NCI-H146 (cell line): ENCODE measurements around the gene BTRC.

Experiments
- DNase-seq: peaks from one replicate; lab custom pipeline; 2025; lab: John Stamatoyannopoulos, UW

The BTRC gene

DNA sequence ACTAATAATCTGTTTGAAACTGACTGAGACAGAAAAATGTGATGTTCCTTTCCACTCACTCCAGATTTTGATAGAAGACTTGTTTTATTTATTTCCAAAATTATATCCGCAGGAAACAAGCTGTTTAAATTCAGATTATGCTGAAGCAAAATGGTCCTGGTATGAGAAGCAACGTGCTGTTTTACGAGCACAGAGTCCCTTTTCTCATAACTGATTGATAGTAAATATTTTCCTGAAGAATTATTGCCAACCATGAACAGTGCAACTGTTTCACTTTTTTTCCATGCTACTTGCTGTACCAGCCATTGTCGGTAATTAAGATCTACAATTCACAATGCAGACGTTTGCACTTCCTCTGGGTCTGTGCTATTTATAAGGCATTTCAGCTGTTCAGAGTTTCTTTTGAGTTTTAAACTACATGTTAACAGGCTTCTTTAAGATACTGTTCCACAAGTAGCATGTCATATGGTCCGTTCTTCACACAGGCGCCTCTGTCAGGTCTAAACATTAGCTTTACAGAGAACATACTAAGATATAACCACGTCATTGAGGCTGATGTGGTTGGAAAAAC lies 130.3 kb downstream of the BTRC start:
- DNase-seq = no peak

DNA sequence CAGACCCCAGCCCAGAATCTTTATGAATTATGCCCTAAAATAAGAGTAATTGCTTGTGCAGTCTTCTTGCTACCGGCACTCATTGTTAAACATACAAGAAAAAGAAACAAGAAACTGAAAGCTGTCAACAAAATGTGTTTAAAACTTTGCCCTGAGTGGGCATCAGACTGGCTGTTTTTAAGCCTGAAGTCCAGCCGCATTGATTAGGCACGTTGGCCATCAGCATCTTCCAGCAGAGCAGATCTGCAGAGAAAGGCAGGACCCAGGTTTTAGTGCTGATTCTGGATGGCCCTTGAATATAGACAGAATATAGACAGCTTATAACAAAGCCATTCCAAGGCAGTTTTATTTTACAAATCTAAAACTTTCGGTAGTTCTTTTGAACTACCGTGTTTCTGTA lies 131.2 kb downstream of the BTRC start:
- DNase-seq = no peak

DNA sequence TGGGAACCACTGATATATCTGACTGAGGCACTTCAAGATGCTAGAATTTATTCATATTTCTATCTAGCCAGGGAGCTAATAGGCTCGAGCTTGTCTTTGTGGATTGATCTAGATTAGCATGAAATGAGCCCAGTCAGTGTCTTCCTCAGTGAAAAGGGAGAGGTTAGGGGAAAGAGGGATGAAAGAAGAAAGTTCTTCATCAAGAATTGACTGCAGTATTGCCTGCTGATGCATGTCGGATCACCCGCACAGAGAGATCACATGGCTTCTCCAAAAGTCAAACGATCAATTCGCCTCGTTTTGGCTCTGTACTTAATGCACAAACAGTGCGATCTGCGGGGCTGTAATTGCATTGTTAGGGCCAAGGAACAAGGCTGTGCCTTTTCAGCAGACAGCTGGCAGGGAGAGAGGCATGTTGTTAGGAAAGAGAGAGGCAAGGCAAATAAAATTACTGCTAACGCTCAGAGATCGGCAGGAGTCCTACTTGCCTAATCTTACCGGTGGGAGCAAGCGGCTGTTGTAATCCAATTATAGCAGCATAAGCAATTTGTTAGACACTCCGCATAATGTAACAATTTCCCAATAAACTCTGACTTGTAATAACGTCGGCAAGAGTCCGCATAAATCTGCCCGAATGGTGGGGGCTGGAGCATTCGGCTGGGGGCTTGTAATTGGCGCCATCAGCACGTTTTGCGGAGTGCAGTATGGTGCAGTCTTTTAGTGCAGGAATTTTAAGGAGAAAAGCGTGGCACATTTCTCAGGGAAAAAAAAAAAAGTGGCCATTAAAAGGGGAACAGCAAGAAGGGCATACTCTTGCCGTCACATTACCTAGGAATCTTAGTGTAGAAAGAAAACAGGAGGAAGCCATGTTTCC lies 132.0 kb downstream of the BTRC start:
- DNase-seq = peak; percentile 61

DNA sequence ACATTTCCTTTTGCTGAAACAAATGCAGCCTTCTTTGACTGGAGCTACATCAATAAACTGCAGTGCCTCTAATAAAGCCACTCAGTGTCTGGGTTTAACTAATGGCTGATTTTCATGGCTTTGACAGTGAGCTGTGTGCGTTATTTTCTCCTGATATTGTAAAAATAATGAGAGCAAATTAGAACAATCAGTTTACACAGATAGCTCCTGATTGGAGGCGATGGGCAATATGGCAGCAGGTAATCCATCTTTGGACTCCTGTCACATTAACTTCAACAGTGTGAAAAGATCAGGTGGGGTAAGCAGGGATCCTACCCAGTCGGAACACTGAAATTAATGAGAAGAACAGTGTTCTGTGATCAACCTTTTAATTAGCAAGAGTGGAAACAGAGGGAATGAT lies 133.4 kb downstream of the BTRC start:
- DNase-seq = no peak

DNA sequence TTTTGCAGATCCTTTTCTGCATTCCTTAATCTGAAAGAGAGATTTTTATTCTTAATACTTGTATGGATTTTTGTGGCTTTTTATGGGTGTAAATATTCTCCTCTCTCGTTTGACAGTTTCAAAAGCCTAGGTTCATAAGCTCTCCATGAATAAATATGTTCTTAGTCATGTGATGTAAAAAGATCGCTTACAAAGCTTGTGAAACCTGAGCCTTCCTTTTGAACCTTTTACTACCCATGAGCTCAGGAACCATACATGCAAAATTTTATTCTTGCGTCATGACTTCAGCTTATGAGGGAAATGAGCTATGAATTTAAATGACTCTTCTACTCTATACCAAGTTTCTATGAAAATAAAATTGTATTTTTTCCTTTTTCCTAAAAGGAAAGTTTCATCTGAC lies 135.4 kb downstream of the BTRC start:
- peak; percentile 63 for DNase-seq

DNA sequence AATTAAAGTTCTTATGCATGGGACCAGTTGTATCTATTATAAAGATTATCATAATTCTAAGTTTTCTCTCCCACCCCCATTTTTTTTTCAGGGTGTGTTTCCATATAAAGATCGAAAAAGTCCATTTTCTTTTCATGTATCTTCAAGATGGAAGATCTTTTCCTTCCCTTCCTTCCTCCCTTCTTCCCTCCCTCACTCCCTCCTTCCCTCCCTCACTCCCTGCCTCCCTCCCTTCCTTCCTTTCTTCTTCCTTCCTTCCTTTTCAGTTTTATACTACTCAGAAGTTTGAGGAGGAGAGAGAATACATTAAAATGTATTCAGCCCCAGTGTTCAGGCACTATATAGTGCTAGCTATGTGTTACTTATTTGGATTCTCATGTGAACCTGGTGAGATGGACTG lies 136.1 kb downstream of the BTRC start:
- no peak for DNase-seq

DNA sequence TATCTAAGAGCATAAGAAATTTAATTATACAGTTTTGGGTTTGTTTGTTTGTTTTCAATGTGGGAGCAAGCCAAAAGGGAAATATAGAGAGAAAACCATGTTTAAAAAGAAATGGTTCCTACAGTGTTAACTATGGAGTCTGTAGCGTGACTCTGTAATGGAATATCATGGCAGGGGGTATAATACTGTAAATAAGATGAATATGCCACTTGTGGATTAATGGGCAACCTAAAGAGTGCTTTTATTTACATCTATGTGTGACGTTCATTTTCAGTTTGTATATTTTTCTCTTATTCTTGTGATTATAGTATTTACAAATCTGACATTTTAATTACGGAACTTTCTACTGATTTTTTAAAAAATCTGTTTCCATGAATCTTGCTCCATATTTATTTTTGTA lies 138.2 kb downstream of the BTRC start:
- peak; percentile 49 for DNase-seq

DNA sequence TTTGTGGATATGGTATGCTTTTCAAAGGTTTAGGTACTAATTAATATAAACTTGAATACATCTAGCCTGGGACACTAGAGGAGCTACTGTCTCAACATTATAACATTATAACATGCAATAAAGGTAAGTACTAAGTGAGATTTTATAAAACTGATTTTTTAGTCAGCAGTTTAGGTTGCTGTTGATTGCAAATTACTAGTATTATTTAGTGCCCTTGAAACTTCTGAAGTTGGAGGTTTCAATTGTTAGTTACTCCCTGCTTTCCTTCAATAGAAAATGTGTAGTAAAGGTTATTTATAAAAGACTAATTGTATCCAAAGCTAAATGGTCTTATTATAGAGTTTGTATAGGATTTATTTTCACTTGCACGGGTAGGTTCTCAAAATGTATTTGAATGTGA lies 138.8 kb downstream of the BTRC start:
- DNase-seq = no peak

DNA sequence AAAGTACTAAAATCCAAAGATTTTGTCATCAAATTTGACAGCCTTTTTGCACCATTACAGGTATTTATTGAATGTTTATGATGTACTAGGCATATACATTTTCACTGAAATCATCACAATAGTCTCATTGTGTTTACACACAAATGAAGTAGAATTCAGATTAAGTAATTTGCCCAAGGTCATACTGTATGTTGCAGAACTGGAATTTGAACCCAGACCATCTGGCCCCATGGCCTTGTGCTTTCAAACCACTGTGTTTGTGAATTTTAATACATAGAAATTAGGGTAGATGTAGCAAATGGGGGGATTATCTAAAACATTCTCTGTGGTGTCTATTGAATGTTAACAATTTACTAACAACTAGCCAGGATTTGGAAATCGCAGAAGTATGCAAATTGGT lies 139.3 kb downstream of the BTRC start:
- no peak for DNase-seq

DNA sequence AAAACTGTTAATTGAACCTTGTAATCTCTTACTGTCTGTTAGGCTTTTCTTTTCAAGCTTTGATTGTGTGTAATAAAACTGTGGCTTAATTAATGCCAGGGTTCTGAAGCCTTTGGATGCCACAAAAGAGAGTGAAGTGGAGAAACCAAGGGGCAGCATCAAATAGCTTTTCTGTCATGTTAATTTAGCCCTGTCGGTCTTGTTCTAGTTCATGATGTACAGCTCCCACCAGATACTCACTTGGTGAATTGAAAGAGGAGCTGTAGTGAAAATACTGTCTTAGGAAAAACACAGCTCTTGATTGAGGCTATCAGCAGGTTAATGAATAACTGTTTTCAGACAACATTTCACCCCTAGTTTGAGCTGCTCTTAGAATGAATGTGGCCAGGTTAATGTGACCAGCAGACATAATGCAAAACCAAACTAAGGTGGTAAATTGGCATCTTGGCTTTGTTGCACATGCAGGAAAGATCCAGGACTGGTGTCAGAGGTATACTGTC lies 139.9 kb downstream of the BTRC start:
- DNase-seq = no peak

DNA sequence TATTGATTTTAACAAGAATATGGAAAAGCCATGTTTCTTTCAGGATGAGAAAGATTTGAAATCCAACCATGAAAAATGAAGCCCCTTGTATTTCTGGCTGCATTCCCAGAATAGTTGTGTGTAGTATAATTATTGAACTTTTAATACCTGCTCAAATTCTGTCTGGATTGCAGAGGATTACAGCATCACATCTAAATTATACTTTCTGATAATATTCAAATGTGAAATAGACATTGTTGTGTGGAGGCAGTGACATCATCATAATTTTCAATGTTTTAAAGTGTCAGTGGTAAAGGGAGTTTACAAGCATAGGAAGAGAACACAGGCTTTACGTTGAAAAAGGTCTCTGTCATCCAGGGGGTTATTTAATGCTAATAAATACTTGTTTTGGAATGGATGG lies 140.7 kb downstream of the BTRC start:
- no peak for DNase-seq

DNA sequence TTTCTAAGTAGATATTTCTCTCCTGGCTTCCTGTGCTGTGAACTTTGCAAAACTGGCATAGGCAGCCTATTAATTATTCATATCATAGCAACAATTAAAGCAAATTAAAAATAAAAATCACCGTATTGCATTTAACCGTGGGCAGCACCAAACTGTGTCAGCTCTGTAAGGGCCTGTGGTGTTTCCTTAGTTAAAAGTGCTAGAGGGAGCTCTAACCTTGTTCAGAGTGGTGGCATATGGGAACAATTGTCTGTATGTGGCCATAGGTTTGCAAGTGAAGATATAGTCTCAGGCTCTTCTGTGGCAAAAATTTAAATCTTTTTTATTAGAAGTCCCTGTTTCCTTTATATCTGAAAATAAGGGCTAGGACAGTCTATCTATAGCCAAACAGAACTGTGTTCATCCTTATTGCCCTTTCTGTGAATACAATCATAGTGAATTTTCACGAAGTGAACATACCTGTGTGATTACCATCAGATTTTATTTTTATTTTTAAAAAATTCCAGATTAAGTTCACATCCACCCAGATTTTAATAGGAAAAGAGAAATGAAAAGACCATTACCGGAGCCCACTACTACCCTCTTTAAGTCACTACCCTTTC lies 141.5 kb downstream of the BTRC start:
- DNase-seq = peak; percentile 20

DNA sequence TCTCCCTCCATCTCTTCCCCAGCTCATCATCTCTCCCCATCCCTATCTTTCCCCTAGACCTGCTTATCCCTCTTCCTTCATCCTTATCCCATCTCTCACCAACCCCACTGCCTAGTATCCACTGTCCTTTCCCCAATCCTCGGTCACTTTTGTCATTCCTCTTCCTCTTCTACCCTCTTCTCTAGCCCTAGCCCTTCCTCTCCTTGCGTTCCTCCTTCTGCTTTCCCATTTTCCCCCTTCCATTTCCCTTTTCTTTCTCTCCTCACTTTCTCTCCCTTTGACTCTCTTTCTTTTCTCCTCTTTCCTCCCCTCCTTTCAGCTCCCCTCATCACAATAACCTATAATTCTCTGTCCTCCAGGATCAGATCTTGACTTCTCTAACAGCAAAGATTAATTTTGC lies 150.5 kb downstream of the BTRC start:
- no peak for DNase-seq

DNA sequence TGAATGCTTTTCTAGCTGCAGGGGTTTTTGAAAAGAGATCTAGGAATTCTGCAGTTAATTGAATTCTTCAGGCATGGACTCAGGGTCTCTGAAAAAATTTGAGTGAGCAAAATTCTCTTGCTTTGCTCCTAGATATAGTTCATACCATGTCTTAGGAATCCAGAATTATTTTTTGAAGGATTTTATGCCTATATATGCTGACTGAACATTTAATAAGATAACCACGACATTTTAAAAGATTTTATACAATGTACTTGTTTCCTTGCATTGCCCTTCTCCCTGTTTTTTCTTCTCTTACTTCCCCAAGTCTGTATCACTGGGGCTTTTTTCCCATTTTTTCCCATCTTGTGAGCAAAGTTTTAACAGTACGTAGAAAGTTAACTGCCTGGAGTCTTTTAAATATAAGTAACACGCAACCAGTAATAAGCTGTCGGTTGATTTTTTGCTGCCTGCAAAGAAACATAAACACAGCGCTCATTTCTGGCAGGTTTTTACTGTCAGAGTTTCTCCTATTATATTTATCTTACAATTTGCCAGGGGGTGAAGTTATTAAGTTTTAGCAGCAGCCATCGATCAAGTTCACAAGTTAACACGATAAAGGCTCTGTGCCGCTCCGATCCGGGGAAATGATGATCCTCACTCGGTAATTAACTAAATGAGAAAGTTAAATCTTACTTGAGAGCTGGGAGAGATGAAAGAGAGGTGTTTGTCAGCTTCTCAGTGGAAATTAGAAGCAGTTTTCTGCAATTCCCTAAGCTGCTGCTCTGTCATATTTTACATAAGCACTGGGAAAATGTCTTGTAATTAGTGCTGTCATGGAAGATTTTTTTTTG lies 153.1 kb downstream of the BTRC start:
- DNase-seq = no peak

DNA sequence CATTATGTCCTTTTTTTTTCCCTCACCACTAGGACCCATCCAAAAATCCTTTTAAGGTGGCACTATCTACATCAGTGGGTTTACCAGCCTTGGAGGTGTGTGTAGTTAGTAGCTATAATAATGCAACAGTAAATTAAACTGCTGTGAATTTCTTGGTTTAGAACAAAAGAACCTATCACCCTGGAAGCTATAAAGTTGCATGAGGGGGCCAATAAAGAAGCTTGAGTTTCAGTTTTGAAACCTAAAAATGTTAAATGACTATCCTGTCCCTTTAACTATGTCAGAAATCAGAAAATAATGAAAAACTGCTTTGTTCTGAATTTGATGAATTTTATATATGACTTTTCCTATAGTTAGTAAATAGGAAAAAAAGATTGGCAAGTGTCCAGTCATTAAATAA lies 153.9 kb downstream of the BTRC start:
- DNase-seq = no peak

DNA sequence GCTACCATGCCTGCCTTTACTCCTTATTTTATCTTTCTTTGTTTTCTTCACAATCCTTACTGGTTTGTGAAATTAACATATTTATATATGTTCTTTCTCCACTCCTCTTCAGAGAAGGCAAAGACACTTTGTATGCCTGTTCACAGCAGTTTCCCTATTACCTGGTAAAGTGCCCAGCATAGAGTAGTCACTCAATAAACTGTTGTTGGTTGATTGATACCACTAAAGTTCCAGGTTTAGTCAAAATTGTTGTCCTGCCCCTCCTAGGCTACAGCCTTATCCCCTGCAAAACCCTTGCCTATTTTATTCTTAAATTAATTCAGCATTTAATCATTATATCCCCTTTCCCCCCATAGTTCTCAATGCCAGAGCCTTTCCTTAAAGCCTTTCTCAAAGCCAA lies 158.0 kb downstream of the BTRC start:
- DNase-seq = no peak

DNA sequence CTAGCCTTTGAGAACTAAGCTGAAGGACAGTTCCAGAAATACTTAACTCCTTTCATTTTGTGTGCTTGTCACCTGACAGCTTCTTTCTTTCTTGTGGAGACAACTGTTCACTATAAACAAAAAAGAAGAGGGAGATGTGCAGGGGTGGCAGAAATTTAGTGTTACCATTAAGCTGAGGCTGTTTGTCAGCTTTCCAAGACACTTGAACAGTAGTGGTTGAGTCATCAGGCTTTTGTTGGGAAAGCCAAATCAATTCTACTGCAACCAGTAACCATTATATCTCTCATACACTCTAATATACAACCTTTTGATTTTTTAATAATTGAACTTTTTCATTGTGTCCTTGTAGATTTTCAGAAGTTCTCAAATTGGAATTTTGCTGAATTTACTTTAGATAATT lies 158.8 kb downstream of the BTRC start:
- DNase-seq = no peak

DNA sequence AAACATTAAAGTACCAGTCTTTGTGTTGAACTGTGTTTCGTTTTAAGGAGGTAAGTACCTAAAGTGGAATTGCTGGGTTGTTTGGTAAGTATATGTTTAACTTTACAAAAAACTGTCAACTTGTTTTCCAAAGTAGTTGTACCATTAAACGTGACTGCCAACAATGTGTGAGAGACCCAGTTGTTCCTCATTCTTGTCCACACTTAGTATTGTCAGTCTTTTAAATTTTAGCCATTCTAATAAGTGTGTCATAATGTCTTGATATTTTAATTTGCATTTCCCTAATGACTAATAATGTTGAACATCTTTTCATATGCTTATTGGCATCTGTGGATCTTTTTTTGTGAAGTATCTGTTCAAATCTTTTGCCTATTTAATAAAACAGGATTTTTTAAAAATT lies 159.8 kb downstream of the BTRC start:
- no peak for DNase-seq

DNA sequence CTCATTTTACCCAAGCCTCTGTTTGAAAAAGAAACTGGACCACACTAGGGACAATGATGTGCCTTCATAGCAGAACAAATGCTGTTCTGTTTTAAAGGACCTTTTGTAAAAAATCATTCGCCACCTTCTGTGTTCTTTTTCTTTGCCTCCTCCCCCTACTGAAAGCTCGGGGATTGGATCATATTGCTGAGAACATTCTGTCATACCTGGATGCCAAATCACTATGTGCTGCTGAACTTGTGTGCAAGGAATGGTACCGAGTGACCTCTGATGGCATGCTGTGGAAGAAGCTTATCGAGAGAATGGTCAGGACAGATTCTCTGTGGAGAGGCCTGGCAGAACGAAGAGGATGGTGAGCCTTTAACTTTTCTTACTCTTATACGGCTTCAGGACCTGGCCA lies 171.9 kb downstream of the BTRC start:
- DNase-seq = no peak

DNA sequence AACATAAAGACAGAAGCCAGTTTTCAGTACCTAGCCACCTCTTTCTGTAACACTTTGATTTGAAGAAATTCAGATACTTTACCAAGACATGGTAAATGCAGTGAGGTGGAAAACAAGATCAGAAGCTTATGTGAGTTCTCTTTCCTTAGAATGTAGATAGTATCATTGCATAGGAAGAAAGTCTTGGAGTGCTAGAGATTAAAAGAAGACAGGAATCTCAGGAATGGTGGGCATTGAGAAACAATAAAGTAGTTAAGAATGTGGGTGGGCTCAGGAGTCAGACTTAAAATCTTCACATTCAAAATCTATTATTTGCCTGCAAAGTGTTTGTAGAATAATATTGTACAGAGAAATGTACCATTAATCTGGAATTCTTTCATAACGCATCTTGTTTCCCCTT lies 175.2 kb downstream of the BTRC start:
- DNase-seq = no peak

DNA sequence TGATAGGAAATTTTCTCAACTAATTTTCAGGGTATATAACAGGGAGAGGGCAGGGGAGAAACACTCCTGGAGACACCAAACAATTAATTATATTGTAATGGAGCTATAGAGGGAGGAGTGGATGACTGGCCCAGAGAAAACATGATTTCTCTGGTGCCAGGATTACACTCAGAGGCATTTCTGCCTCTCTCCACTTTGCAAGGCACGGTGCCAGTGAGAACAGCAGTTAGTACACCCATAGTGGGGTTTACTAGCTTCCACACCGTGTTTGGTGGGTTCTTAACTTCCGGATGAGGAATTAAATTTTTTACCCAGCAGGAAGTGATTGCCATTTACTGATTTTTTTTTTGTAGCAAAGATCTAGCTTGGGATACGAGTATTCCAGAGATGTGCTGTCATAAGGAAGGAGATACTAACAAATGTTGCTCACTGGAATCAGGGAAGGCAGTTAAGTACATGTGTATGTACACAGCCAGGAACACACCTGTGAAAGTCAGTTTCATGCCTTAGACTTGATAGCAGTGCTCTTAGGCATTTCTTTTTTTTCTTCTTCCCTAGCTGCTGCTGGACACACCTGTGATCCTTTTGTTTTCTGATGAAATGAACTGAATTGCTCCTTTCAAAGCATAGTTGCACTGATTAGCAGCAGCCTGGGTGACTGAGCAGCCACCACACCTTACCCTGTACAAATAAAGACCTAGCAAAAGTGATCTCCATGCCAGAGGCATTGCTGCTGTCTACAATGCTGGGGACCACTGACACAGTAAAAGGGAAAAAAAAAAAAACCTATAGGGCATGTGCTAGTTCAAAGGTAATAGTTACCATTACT lies 176.0 kb downstream of the BTRC start:
- peak; percentile 43 for DNase-seq

DNA sequence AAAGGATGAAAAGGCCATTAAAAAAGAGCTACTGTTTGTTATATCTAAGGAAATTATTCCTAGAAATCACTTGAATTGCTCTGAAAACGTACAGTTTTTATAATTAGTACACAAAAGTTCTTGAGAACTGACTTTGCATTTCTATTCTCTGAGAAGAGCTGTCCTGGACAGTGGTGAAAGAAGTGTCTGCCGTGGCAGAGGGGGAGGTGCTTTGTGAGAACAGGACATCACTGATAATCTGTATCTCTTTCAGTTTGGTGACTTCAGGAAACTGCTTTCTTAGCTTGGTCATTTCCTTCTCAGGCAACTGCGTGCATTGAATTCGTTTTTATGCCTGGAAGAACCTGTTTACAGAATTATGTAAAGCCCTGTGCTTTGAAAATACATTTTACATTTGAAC lies 182.0 kb downstream of the BTRC start:
- no peak for DNase-seq
